Transverse colon (tissue), 4 donors: ENCODE measurements around the gene TMEM253.

Source experiments
- CTCF ChIP-seq, 5 experiments: fragments of 200-600 bp in 3 of 5; fragments of 450-650 bp in 2 of 5; sonication (generic) in 3 of 5; IDR thresholded peaks; 1 replicate in 2 of 5; 2 replicates in 3 of 5; pipeline ENCODE4 v1.5.1; 2016 to 2017; ENCODE audit warnings: antibody characterized with exemption in 5 of 5, inconsistent platforms in 3 of 5, mild to moderate bottlenecking in 2 of 5, moderate library complexity in 1 of 5
- EP300 ChIP-seq: sonication (generic); formaldehyde crosslinking; IDR thresholded peaks from one replicate; pipeline ENCODE4 v1.6.1; 2017; ENCODE audit warnings: antibody characterized with exemption, low read depth
- POLR2A ChIP-seq: fragments of 450-650 bp; IDR thresholded peaks from one replicate; pipeline ENCODE4 v1.6.1; 2016; ENCODE audit warnings: antibody characterized with exemption, mild to moderate bottlenecking, moderate library complexity
- POLR2AphosphoS5 ChIP-seq, 3 donors: sonication (generic); formaldehyde crosslinking; IDR thresholded peaks; one replicate each; pipeline ENCODE4 v1.6.1; 2016; ENCODE audit warnings: antibody characterized with exemption in 3 of 3

- TF ChIP-seq CTCF (IDR thresholded peaks at IDR 0.05) (no peak), POLR2A (no peak), EP300 (no peak), POLR2AphosphoS5 (IDR thresholded peaks at IDR 0.05) (no peak)
Observed at GRCh38 chr14:21089877-21090193, 11.0 kb upstream of the TMEM253 start.
